ENCODE results near the gene NLRP3.
"Not testable (repeated sequence)": the region's sequence is repeated elsewhere in the genome, so short reads cannot be mapped to it uniquely, and the experiment has no call there.

The NLRP3 gene

DNA sequence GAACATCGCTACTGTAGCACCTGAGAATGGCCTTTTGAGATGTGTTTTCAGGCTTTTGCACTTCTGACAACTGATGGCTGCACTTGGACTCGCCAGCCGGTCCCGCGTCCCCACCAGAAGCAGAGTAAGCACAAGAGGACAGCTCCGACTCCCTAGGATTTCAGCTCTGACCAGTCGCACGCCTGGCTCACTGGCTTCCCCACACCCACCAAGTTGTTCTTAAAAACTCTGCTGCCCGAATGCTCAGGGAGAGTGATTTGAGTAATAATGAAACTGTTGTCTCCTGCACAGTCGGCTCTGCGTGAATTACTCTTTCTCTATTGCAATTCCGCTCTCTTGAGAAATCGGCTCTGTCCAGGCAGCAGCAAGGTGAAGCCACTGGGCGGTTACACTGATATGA, 40.2 kb upstream of the NLRP3 start:
- Histone ChIP-seq H3K27ac (ENCODE audit: low read depth, low read length) (no peak overlapping the region), H3K27me3 (ENCODE audit: control insufficient read depth in 1 of 2, insufficient read depth in 2 of 2, low read length in 2 of 2) (no peaks in the 10 kb centered on the region), H3K4me1 (ENCODE audit: control insufficient read depth in 1 of 2, insufficient read depth in 2 of 2, low read length in 2 of 2) (no peaks in the 10 kb centered on the region), H3K4me3 (ENCODE audit: low read depth in 1 of 2, low read length in 2 of 2) (no peak overlapping the region), H3K36me3 (ENCODE audit: control insufficient read depth in 1 of 2, insufficient read depth in 2 of 2, low read length in 2 of 2) (no peaks in the 10 kb centered on the region), H3K9ac (ENCODE audit: low read depth in 1 of 2, low read length in 2 of 2) (no peak overlapping the region), H3K9me3 (ENCODE audit: control insufficient read depth in 1 of 2, low read length in 2 of 2) (peaks cover 0 to 3% of the 10 kb centered on the region in 2 donors)

DNA sequence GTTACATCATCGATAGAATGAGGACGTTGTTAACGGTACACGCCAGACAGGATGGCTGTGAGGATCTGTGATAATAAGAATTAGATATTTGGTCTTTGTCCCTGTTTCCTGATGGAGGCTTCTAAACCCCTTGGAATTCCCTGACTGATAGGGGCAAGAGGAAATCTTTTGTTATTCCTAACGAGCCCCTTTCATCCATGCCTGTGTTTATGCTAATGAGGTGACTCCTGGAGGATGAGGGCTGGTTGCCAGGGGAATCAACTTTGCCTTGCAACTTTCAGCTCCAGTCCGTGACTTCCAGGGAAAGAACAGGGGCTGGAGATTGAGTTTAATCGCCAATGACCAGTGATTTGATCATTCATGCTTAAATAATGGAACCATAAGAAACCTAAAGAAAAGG, 39.3 kb upstream of the NLRP3 start:
- Histone ChIP-seq H3K9ac (ENCODE audit: low read depth in 1 of 2, low read length in 2 of 2) (no peak overlapping the region), H3K27me3 (ENCODE audit: control insufficient read depth in 1 of 2, insufficient read depth in 2 of 2, low read length in 2 of 2) (no peaks in the 10 kb centered on the region), H3K27ac (ENCODE audit: low read depth, low read length) (no peak overlapping the region), H3K36me3 (ENCODE audit: control insufficient read depth in 1 of 2, insufficient read depth in 2 of 2, low read length in 2 of 2) (no peaks in the 10 kb centered on the region), H3K4me3 (ENCODE audit: low read depth in 1 of 2, low read length in 2 of 2) (no peak overlapping the region), H3K9me3 (ENCODE audit: control insufficient read depth in 1 of 2, low read length in 2 of 2) (peaks cover 0 to 3% of the 10 kb centered on the region in 2 donors), H3K4me1 (ENCODE audit: control insufficient read depth in 1 of 2, insufficient read depth in 2 of 2, low read length in 2 of 2) (no peaks in the 10 kb centered on the region)

DNA sequence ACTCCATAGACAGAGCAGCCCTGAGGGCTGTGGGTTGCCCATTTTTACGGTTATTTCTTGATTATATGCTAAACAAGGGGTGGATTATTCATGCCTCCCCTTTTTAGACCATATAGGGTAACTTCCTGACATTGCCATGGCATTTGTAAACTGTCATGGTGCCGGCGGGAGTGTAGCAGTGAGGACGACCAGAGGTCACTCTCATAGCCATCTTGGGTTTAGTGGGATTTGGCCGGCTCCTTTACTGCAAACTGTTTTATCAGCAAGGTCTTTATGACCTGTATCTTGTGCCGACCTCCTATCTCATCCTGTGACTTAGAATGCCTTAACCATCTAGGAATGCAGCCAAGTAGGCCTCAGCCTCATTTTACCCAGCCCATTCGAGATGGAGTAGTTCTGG, 38.3 kb upstream of the NLRP3 start:
- H3K9me3 ChIP-seq (ENCODE audit: control insufficient read depth in 1 of 2, low read length in 2 of 2); H3K27ac ChIP-seq (ENCODE audit: low read depth, low read length); H3K9ac ChIP-seq (ENCODE audit: low read depth in 1 of 2, low read length in 2 of 2); H3K36me3 ChIP-seq (ENCODE audit: control insufficient read depth in 1 of 2, insufficient read depth in 2 of 2, low read length in 2 of 2); H3K4me1 ChIP-seq (ENCODE audit: control insufficient read depth in 1 of 2, insufficient read depth in 2 of 2, low read length in 2 of 2); H3K4me3 ChIP-seq (ENCODE audit: low read depth in 1 of 2, low read length in 2 of 2); H3K27me3 ChIP-seq (ENCODE audit: control insufficient read depth in 1 of 2, insufficient read depth in 2 of 2, low read length in 2 of 2): not testable (repeated sequence)

DNA sequence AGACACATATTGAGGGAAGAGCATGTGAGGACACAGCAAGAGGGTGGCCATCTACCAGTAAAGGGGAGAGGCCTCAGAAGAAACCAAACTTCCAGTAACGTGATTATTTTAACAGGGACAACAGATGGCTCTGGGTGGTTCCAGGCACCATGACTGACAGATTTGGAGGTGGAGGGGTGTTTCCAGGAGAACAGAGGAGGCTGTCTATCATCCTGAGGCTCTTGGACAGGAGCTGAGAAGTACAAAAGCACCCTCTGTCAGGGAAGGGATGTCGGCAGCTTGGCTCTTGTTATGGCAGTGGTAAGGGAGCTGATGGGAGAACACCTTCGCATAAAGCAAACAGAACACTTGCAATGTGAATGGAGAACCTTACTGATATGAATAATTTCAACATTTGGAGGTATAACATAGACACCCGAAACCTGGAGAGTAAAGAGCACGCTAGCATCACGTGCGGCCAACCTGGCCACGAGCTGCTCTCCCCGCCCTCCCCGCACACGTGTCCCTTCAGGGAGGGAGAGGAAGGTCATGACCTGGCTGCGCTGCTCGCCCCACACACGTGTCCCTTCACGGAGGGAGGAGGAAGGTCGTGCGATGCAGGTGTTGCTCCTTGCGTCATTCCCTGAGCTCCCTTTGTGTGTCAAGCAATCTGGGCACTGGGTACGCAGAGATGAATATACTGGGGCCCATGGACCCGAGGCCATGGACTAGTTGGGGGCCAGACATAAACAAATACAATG, 37.5 kb upstream of the NLRP3 start:
- H3K27me3 ChIP-seq (ENCODE audit: control insufficient read depth in 1 of 2, insufficient read depth in 2 of 2, low read length in 2 of 2): no peaks in the 10 kb centered on the region
- no peak overlapping the region for H3K27ac ChIP-seq (ENCODE audit: low read depth, low read length)
- peaks cover 0 to 3% of the 10 kb centered on the region in 2 donors for H3K9me3 ChIP-seq (ENCODE audit: control insufficient read depth in 1 of 2, low read length in 2 of 2)
- H3K4me3 ChIP-seq (ENCODE audit: low read depth in 1 of 2, low read length in 2 of 2): no peak overlapping the region
- H3K36me3 ChIP-seq (ENCODE audit: control insufficient read depth in 1 of 2, insufficient read depth in 2 of 2, low read length in 2 of 2): no peaks in the 10 kb centered on the region
- H3K4me1 ChIP-seq (ENCODE audit: control insufficient read depth in 1 of 2, insufficient read depth in 2 of 2, low read length in 2 of 2): no peaks in the 10 kb centered on the region
- H3K9ac ChIP-seq (ENCODE audit: low read depth in 1 of 2, low read length in 2 of 2): no peak overlapping the region

DNA sequence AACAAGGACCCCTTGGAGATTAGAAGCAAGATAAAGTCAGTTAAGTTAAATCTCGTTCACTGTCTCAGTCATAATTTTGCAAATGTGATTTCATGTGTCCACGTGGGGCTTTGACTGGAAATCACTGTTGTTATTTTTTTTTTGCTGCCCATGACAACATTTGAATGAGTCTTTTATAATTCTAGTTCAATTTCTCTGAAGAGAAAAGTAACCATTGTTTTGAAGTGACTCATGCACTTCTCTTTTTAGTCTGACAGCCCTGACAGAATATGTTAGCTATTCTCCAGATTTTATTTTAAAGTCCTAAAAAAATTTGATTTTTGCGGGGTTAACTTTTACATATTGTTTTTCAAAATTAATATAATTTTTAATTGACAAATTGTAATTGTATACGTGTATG, 30.7 kb upstream of the NLRP3 start:
- Histone ChIP-seq H3K27ac (ENCODE audit: low read depth, low read length) (no peak overlapping the region), H3K4me1 (ENCODE audit: control insufficient read depth in 1 of 2, insufficient read depth in 2 of 2, low read length in 2 of 2) (no peaks in the 10 kb centered on the region), H3K36me3 (ENCODE audit: control insufficient read depth in 1 of 2, insufficient read depth in 2 of 2, low read length in 2 of 2) (no peaks in the 10 kb centered on the region), H3K9me3 (ENCODE audit: control insufficient read depth in 1 of 2, low read length in 2 of 2) (no peaks in the 10 kb centered on the region), H3K4me3 (ENCODE audit: low read depth in 1 of 2, low read length in 2 of 2) (no peak overlapping the region), H3K9ac (ENCODE audit: low read depth in 1 of 2, low read length in 2 of 2) (no peak overlapping the region), H3K27me3 (ENCODE audit: control insufficient read depth in 1 of 2, insufficient read depth in 2 of 2, low read length in 2 of 2) (no peaks in the 10 kb centered on the region)

DNA sequence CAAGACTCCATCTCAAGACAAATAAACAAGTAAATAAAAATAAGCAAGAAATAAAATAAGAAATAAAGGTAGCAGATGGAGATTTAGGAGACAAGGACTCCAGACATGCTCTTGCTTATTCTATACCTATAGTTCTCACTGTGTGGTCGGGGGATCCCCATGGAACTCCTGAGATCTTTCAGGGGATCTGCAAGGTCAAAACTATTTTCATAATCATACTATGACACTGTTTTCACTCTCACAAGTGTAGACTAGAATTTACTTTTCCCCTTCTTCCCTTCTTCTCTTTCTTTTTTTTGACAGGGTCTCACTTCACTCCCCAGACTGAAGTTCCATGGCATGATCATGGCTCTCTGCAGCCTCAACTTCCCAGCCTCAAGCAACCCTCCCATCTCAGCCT, 29.8 kb upstream of the NLRP3 start:
- no peaks in the 10 kb centered on the region for H3K9me3 ChIP-seq (ENCODE audit: control insufficient read depth in 1 of 2, low read length in 2 of 2)
- H3K27ac ChIP-seq (ENCODE audit: low read depth, low read length): no peak overlapping the region
- H3K9ac ChIP-seq (ENCODE audit: low read depth in 1 of 2, low read length in 2 of 2): no peak overlapping the region
- no peaks in the 10 kb centered on the region for H3K27me3 ChIP-seq (ENCODE audit: control insufficient read depth in 1 of 2, insufficient read depth in 2 of 2, low read length in 2 of 2)
- H3K36me3 ChIP-seq (ENCODE audit: control insufficient read depth in 1 of 2, insufficient read depth in 2 of 2, low read length in 2 of 2): no peaks in the 10 kb centered on the region
- no peaks in the 10 kb centered on the region for H3K4me1 ChIP-seq (ENCODE audit: control insufficient read depth in 1 of 2, insufficient read depth in 2 of 2, low read length in 2 of 2)
- no peak overlapping the region for H3K4me3 ChIP-seq (ENCODE audit: low read depth in 1 of 2, low read length in 2 of 2)

DNA sequence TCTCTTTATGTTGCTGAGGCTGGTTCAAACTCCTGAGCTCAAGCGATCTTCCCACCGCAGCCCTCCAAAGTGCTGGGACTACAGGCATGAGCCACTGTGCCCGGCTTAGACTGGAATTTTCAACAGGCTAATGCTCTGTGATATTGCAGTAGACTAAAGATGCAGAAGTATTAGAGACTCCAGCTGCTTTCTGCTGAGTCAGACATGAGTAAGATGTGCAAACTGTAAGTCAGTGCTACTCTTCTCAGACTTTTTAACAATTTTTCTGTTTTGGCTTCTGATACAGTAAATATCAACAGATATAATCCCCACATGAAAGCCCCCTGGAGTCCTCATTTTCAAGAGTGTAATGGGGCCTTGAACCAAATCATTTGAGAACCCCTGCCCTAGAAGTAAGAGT, 29.3 kb upstream of the NLRP3 start:
- H3K9me3 ChIP-seq (ENCODE audit: control insufficient read depth in 1 of 2, low read length in 2 of 2): no peaks in the 10 kb centered on the region
- H3K27me3 ChIP-seq (ENCODE audit: control insufficient read depth in 1 of 2, insufficient read depth in 2 of 2, low read length in 2 of 2): no peaks in the 10 kb centered on the region
- no peak overlapping the region for H3K4me3 ChIP-seq (ENCODE audit: low read depth in 1 of 2, low read length in 2 of 2)
- H3K9ac ChIP-seq (ENCODE audit: low read depth in 1 of 2, low read length in 2 of 2): no peak overlapping the region
- H3K36me3 ChIP-seq (ENCODE audit: control insufficient read depth in 1 of 2, insufficient read depth in 2 of 2, low read length in 2 of 2): no peaks in the 10 kb centered on the region
- no peak overlapping the region for H3K27ac ChIP-seq (ENCODE audit: low read depth, low read length)
- H3K4me1 ChIP-seq (ENCODE audit: control insufficient read depth in 1 of 2, insufficient read depth in 2 of 2, low read length in 2 of 2): no peaks in the 10 kb centered on the region

DNA sequence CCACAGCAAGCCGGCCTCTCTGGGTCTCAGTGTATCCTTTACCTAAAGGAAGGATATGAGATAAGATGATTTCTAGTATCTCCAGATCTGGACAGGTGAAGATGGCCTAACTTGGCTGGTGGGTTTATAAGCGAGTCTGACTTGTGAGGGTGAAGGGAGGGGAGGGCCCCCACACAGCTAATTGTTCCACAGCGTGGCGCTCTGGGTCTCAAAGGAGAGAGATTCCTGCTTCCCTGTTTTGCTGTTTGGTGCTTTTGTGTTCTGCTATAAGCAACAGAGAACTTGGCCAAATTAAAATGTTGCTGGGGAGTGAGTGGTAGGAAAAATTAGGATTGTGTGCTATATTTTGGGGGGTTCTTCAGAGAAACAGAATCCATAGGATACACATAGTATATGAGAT, 28.9 kb upstream of the NLRP3 start:
- Histone ChIP-seq H3K4me3 (ENCODE audit: low read depth in 1 of 2, low read length in 2 of 2) (no peak overlapping the region), H3K9me3 (ENCODE audit: control insufficient read depth in 1 of 2, low read length in 2 of 2) (no peaks in the 10 kb centered on the region), H3K9ac (ENCODE audit: low read depth in 1 of 2, low read length in 2 of 2) (no peak overlapping the region), H3K27me3 (ENCODE audit: control insufficient read depth in 1 of 2, insufficient read depth in 2 of 2, low read length in 2 of 2) (no peaks in the 10 kb centered on the region), H3K4me1 (ENCODE audit: control insufficient read depth in 1 of 2, insufficient read depth in 2 of 2, low read length in 2 of 2) (no peaks in the 10 kb centered on the region), H3K27ac (ENCODE audit: low read depth, low read length) (no peak overlapping the region), H3K36me3 (ENCODE audit: control insufficient read depth in 1 of 2, insufficient read depth in 2 of 2, low read length in 2 of 2) (no peaks in the 10 kb centered on the region)

DNA sequence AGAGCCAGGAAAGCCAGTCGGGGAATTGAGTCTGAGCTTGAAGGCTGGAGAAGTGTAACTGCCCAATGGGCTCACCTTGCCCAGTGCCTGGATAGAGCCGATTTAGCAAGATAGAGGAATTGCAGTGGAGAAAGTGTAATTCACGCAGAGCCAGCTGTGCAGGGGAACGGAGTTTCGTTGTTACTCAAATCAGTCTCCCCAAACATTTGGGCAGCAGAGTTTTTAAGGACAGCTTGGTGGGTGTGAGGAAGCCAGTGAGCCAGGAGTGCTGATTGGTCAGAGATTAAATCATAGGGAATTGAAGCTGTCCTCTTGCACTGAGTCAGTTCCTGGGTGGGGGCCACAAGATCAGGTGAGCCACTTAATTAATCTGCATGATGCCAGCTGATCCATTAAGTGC, 28.4 kb upstream of the NLRP3 start:
- Histone ChIP-seq H3K4me3 (ENCODE audit: low read depth in 1 of 2, low read length in 2 of 2) (no peak overlapping the region), H3K4me1 (ENCODE audit: control insufficient read depth in 1 of 2, insufficient read depth in 2 of 2, low read length in 2 of 2) (no peaks in the 10 kb centered on the region), H3K9ac (ENCODE audit: low read depth in 1 of 2, low read length in 2 of 2) (no peak overlapping the region), H3K27me3 (ENCODE audit: control insufficient read depth in 1 of 2, insufficient read depth in 2 of 2, low read length in 2 of 2) (no peaks in the 10 kb centered on the region), H3K36me3 (ENCODE audit: control insufficient read depth in 1 of 2, insufficient read depth in 2 of 2, low read length in 2 of 2) (no peaks in the 10 kb centered on the region), H3K9me3 (ENCODE audit: control insufficient read depth in 1 of 2, low read length in 2 of 2) (no peaks in the 10 kb centered on the region), H3K27ac (ENCODE audit: low read depth, low read length) (no peak overlapping the region)

DNA sequence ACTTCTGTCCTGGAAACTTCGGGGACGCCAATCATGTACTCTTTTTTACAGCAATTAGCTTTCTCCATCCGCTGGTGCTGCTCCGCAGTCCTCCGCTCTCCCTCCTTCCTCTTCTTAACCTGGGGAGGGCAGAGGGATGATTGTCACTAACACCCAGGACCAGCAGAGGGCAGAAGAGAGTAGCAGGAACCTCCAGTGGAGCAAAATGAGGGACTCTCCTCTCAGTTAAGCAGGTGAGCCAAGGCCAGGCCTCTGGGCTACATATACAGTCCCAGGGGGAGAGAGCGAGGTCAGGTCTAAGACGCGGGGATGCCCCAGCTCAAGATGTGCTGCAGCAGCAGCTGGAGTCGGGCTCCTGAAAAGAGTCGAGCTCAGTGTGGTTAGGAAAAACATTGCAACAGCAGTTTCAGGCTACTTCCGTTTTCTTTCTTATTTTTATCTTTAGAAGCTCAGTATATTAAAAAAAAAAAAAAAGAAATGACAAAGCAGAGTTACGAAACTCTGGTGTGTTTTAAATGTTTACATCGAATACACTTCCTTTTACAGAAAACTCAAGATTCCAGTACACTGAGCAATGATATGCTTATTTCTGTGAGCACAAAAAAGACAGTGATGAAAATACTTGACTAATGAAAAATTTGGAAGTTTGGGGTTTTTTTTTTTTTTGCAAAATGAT, 25.7 kb upstream of the NLRP3 start:
- H3K27me3 ChIP-seq (ENCODE audit: control insufficient read depth in 1 of 2, insufficient read depth in 2 of 2, low read length in 2 of 2): no peaks in the 10 kb centered on the region
- H3K9me3 ChIP-seq (ENCODE audit: control insufficient read depth in 1 of 2, low read length in 2 of 2): no peaks in the 10 kb centered on the region
- no peaks in the 10 kb centered on the region for H3K36me3 ChIP-seq (ENCODE audit: control insufficient read depth in 1 of 2, insufficient read depth in 2 of 2, low read length in 2 of 2)
- no peak overlapping the region for H3K27ac ChIP-seq (ENCODE audit: low read depth, low read length)
- H3K4me3 ChIP-seq (ENCODE audit: low read depth in 1 of 2, low read length in 2 of 2): peak overlapping the region in 1 of 2 donors; percentile 11
- H3K9ac ChIP-seq (ENCODE audit: low read depth in 1 of 2, low read length in 2 of 2): no peak overlapping the region
- no peaks in the 10 kb centered on the region for H3K4me1 ChIP-seq (ENCODE audit: control insufficient read depth in 1 of 2, insufficient read depth in 2 of 2, low read length in 2 of 2)
